22Rv1 (cell line): ENCODE measurements around the gene FAM25A.

Source experiments
- CTCF ChIP-seq: fragments of 450-650 bp; IDR thresholded peaks from 2 replicates; pipeline ENCODE4 v1.5.1; 2017; ENCODE audit warnings: mild to moderate bottlenecking
- ZFX ChIP-seq: fragments of 450-650 bp; IDR thresholded peaks from 2 replicates; pipeline ENCODE4 v1.6.1; 2017; ENCODE audit warnings: antibody characterized with exemption, borderline replicate concordance

GRCh38 chr10:87059401-87059800 is 39.3 kb downstream of the FAM25A start:
- TF ChIP-seq CTCF (no peak), ZFX (no peak)
